HG02642 (cell line): ENCODE results near the gene CDA.

Experiments
- ATAC-seq: cut with Tn5 transposase; IDR thresholded peaks from one replicate; pipeline ENCODE4 v1.9.1; 2021; ENCODE audit warnings: mild to moderate bottlenecking; ENCODE audit not compliant: unreplicated experiment, poor library complexity

Gene CDA

GRCh38 chr1:20588634-20589225, at the start of gene CDA:
TSS of gene CDA (plus strand) at chr1:20589097. CDS start at chr1:20589130, 33 bp downstream.
- no peak for ATAC-seq

GRCh38 chr1:20540281-20540680, 48.6 kb upstream of the CDA start:
- no peak for ATAC-seq

GRCh38 chr1:20546637-20547036, 42.3 kb upstream of the CDA start:
- no peak for ATAC-seq

- ATAC-seq = no peak
Observed at GRCh38 chr1:20551161-20551560, 37.7 kb upstream of the CDA start.

- ATAC-seq = no peak
Observed at GRCh38 chr1:20551945-20552727, 36.8 kb upstream of the CDA start, which contains the start of gene FAM43B. TSS of gene FAM43B (plus strand) at chr1:20552573. CDS start at chr1:20552974, 401 bp downstream.

- ATAC-seq = no peak
Observed at GRCh38 chr1:20552728-20553445, 36.0 kb upstream of the CDA start.

GRCh38 chr1:20555025-20555757, 33.7 kb upstream of the CDA start:
- ATAC-seq = no peak

- no peak for ATAC-seq
Observed at GRCh38 chr1:20555758-20556120, 33.2 kb upstream of the CDA start.

GRCh38 chr1:20558191-20558590, 30.7 kb upstream of the CDA start:
- ATAC-seq = no peak

GRCh38 chr1:20560966-20561365, 27.9 kb upstream of the CDA start:
- no peak for ATAC-seq

GRCh38 chr1:20565234-20565633, 23.7 kb upstream of the CDA start:
- ATAC-seq = no peak

- ATAC-seq = no peak
Observed at GRCh38 chr1:20569523-20570098, 19.3 kb upstream of the CDA start.

- ATAC-seq = no peak
Observed at GRCh38 chr1:20571427-20571826, 17.5 kb upstream of the CDA start.

GRCh38 chr1:20573987-20574386, 14.9 kb upstream of the CDA start:
- no peak for ATAC-seq

- no peak for ATAC-seq
Observed at GRCh38 chr1:20574686-20575540, 14.0 kb upstream of the CDA start.

- no peak for ATAC-seq
Observed at GRCh38 chr1:20575541-20576336, 13.2 kb upstream of the CDA start.

GRCh38 chr1:20578062-20578461, 10.8 kb upstream of the CDA start:
- no peak for ATAC-seq

- no peak for ATAC-seq
Observed at GRCh38 chr1:20578721-20579395, 10.0 kb upstream of the CDA start.
